K562 (cell line): ENCODE data around the gene PPP1R9A. TPM values are rescaled to one million over a fixed set of nuclear protein-coding genes. Genes with fewer than 3 reads are reported as not detected.

ENCODE experiments used
- ATAC-seq: fragments of 200-7000 bp; cut with Tn5 transposase; 3 replicates; pipeline ENCODE4 v1.9.1; 2020; ENCODE audit warnings: moderate library complexity
- BruUV-seq: library from RNA; stranded (reverse); fragments of 400-500 nt; replicated peaks from 2 replicates; lab custom pipeline; 2021; lab: Mats Ljungman, UMichigan
- CTCF ChIA-PET: fragments of 300-600 bp; formaldehyde crosslinking; extraction: SDS; loops from one replicate; lab custom pipeline; 2021; ENCODE audit warnings: low intra/inter-chr PET ratio; lab: Yijun Ruan, JAX
- POLR2A ChIA-PET: fragments of 300-600, 350-650 bp; sonication (Branson Sonifier 250); formaldehyde crosslinking; extraction: SDS; loops from one replicate; lab custom pipeline; 2021; ENCODE audit warnings: antibody characterized with exemption, inconsistent platforms; lab: Yijun Ruan, JAX
- DNase-seq, 4 experiments: peaks; one replicate each; pipeline versions ENCODE4 v3.0.0 to v3.0.0-alpha.2; 2011 to 2018; ENCODE audit warnings: low spot score in 3 of 4, mixed read lengths in 3 of 4; ENCODE audit errors: extremely low read depth in 1 of 4
- FAIRE-seq: peaks from 2 replicates; lab custom pipeline; 2011; peaks lifted over from hg19 to GRCh38; lab: Jason Lieb, UNC
- H2AFZ ChIP-seq: 2 replicates; pipeline ENCODE4 v1.6.0; 2011; ENCODE audit warnings: low read depth, low read length, control low read depth, inconsistent platforms
- H3K27ac ChIP-seq: fragments of 200-600 bp; 3 replicates; pipeline ENCODE4 v1.8.0; 2011; ENCODE audit warnings: low read depth, mild to moderate bottlenecking, control low read depth, inconsistent platforms, low read length, moderate library complexity, mixed read lengths; ENCODE audit errors: extremely low read depth
- H3K27me3 ChIP-seq, 2 experiments: fragments of 300-600 bp in 1 of 2; 2 replicates in 1 of 2; 3 replicates in 1 of 2; pipeline versions ENCODE4 v1.6.0 to v1.8.0; 2011; ENCODE audit warnings: inconsistent platforms in 2 of 2, low read length in 2 of 2, mild to moderate bottlenecking in 1 of 2, mixed read lengths in 1 of 2, moderate library complexity in 1 of 2; ENCODE audit not compliant: control insufficient read depth in 2 of 2, insufficient read depth in 2 of 2
- H3K36me3 ChIP-seq: fragments of 300-600 bp; 3 replicates; pipeline ENCODE4 v1.8.0; 2011; ENCODE audit warnings: mild to moderate bottlenecking, low read length, inconsistent platforms; ENCODE audit not compliant: control insufficient read depth, insufficient read depth
- H3K4me1 ChIP-seq, 2 experiments: fragments of 200-600 bp in 1 of 2; replicated peaks in 1 of 2; 2 replicates in 1 of 2; 3 replicates in 1 of 2; pipeline versions ENCODE4 v1.5.1 to v1.8.0; 2011; ENCODE audit warnings: inconsistent platforms in 2 of 2, low read length in 2 of 2, mild to moderate bottlenecking in 1 of 2, mixed read lengths in 1 of 2, moderate library complexity in 1 of 2; ENCODE audit not compliant: control insufficient read depth in 2 of 2, insufficient read depth in 2 of 2
- H3K4me2 ChIP-seq: 2 replicates; pipeline ENCODE4 v1.6.1; 2011; ENCODE audit warnings: low read length, control low read depth, inconsistent platforms, mixed read lengths; ENCODE audit not compliant: insufficient read depth
- H3K4me3 ChIP-seq: fragments of 200-600 bp; sonication (generic), shearing (Covaris generic); 2 replicates; pipeline ENCODE4 v1.5.1; 2016; ENCODE audit warnings: control low read depth, inconsistent platforms
- H3K79me2 ChIP-seq: fragments of 200-600 bp; 3 replicates; pipeline ENCODE4 v1.8.0; 2011; ENCODE audit warnings: low read length, inconsistent platforms; ENCODE audit not compliant: control insufficient read depth, insufficient read depth
- H3K9ac ChIP-seq, 2 experiments: 2 replicates each; pipeline versions ENCODE4 v1.6.0 to v1.6.1; 2011; ENCODE audit warnings: low read depth in 2 of 2, low read length in 2 of 2, control low read depth in 1 of 2, inconsistent platforms in 1 of 2, mild to moderate bottlenecking in 1 of 2, mixed read lengths in 1 of 2; ENCODE audit not compliant: insufficient read depth in 1 of 2
- H3K9me1 ChIP-seq: one replicate; pipeline ENCODE4 v1.6.0; 2011; ENCODE audit warnings: inconsistent platforms, mild to moderate bottlenecking, low read length, moderate library complexity; ENCODE audit not compliant: control insufficient read depth, insufficient read depth
- H3K9me3 ChIP-seq: replicated peaks from 2 replicates; pipeline ENCODE4 v1.5.1; 2011; ENCODE audit warnings: low read depth, low read length, inconsistent platforms; ENCODE audit not compliant: control insufficient read depth, insufficient read depth
- H4K20me1 ChIP-seq: replicated peaks from 2 replicates; pipeline ENCODE4 v1.6.1; 2011; ENCODE audit warnings: low read length, inconsistent platforms, mixed read lengths; ENCODE audit not compliant: control insufficient read depth, insufficient read depth
- CHD4 ChIP-seq: fragments of 200-600 bp; sonication (generic); IDR thresholded peaks from 3 replicates; pipeline ENCODE4 v1.6.1; 2012; ENCODE audit warnings: low read depth, mild to moderate bottlenecking, mixed read lengths, low read length, inconsistent platforms; ENCODE audit not compliant: insufficient read depth, insufficient replicate concordance, poor library complexity, severe bottlenecking
- CREBBP ChIP-seq: IDR thresholded peaks from one replicate; pipeline ENCODE4 v1.6.1; 2012; ENCODE audit warnings: low read depth, mild to moderate bottlenecking, control low read depth, inconsistent platforms, low read length
- ELF4 ChIP-seq: fragments of 450-650 bp; formaldehyde crosslinking; IDR thresholded peaks from 2 replicates; pipeline ENCODE4 v1.4.0; 2022; ENCODE audit warnings: missing genetic modification characterization
- KAT8 ChIP-seq: fragments of 450-650 bp; IDR thresholded peaks from 2 replicates; pipeline ENCODE4 v1.6.1; 2016; ENCODE audit warnings: low read depth, mild to moderate bottlenecking
- LCOR ChIP-seq: sonication (generic); formaldehyde crosslinking; IDR thresholded peaks from 2 replicates; pipeline ENCODE4 v1.8.0; 2022; ENCODE audit warnings: mild to moderate bottlenecking, missing genetic modification reagents
- OTX1 ChIP-seq: fragments of 450-650 bp; formaldehyde crosslinking; IDR thresholded peaks from 2 replicates; pipeline ENCODE4 v1.4.0; 2022; ENCODE audit warnings: mild to moderate bottlenecking
- RHOXF2B ChIP-seq: fragments of 250-450 bp; sonication (Bioruptor Pico); conservative IDR thresholded peaks from 2 replicates; pipeline ENCODE4 v1.5.1; 2021
- WGBS: fragments of 100-300 bp; shearing (Covaris generic); methylation state at CpG from one replicate; pipeline ENCODE4 v1.1.6; 2016; ENCODE audit warnings: low coverage, mixed read lengths; ENCODE audit not compliant: insufficient coverage; ENCODE audit errors: missing lambda C conversion rate; 5-methylcytosine and 5-hydroxymethylcytosine counted together
- in situ Hi-C: fragments of 300-500 bp; cut with MboI; formaldehyde crosslinking; loops from 4 replicates; pipeline ENCODE4 v1.15.0; 2018; ENCODE audit warnings: inconsistent platforms, mixed read lengths
- intact Hi-C: fragments of 100-400 bp; cut with micrococcal nuclease; formaldehyde crosslinking; loops from 2 replicates; pipeline ENCODE4 v1.14.2; 2022
- polyA plus RNA-seq, 8 experiments: library from polyadenylated mRNA; depleted of rRNA in 4 of 8; stranded (reverse) in 5 of 8; unstranded in 3 of 8; fragments of >200 nt; fragmentation: Nextera tagmentation in 2 of 8; fragmentation: Illumina TruSeq in 1 of 8; extraction: Ambion mirVana in 2 of 8; extraction: Trizol in 1 of 8; gene quantifications; 2 replicates each; pipeline versions ENCODE4 v1.2.1 to v1.2.3, GENCODE V29; 2011 to 2014; ENCODE audit warnings: inconsistent platforms in 1 of 8, missing spikeins in 1 of 8
- total RNA-seq, 7 experiments: library from RNA; depleted of rRNA in 6 of 7; stranded (reverse); fragments of >200 nt in 6 of 7; fragmentation: Illumina TruSeq in 2 of 7; extraction: Trizol in 2 of 7; gene quantifications; 2 replicates each; pipeline versions ENCODE4 v1.2.1 to v1.2.3, GENCODE V29; 2011 to 2021; ENCODE audit warnings: low replicate concordance in 1 of 7
- TF ChIP-seq, protein P1 (sequence below): fragments of 250-450 bp; sonication (Bioruptor Pico); IDR thresholded peaks from 2 replicates; pipeline ENCODE4 v1.4.0; 2020; ENCODE audit warnings: mild to moderate bottlenecking, moderate library complexity, borderline replicate concordance

PPP1R9A gene
- total and polyA plus RNA-seq, 9 of the 15 experiments (the other 6 are each of a cell fraction or from before 2014, with no cell fraction given) = 0.24 TPM; not detected in 8

DNA sequence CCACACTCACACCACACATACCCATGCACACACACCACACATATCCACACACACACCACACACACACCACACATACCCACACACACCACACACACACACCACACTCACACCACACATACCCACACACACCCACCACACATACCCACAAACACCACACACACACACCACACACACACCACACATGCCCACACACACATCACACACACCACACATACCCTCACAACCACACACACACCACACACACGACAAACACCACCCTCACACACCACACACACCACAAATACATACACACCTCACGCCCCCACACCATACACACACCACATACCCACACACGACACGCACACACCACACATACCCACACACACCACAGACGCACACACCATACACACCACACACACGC, 297.2 kb downstream of the PPP1R9A start:
- FAIRE-seq = peak; percentile 79
- H3K9me3 ChIP-seq = peaks cover 5% of the 10 kb centered on the region; the same call in 1 of the 2 replicates
- H4K20me1 ChIP-seq = no peaks in the 10 kb centered on the region
- H3K27ac ChIP-seq = no peak overlapping the region
- no peaks in the 10 kb centered on the region for H3K9me1 ChIP-seq
- H3K4me1 ChIP-seq = no peaks in the 10 kb centered on the region
- TF ChIP-seq CREBBP = peak; percentile 37
- 0 out of 2 replicates have a peak, but pooled peaks have one; percentile 49 for TF ChIP-seq ELF4 (CRISPR knock-in tag)
- TF ChIP-seq OTX1 (CRISPR knock-in tag) = 0 out of 2 replicates have a peak, but pooled peaks have one; percentile 5
- no peak for TF ChIP-seq CHD4
- intact Hi-C loops (no loop called here), in situ Hi-C loops (no loop called here)
- H3K4me3 ChIP-seq = no peak overlapping the region
- CTCF ChIA-PET = no interaction called here
- H2AFZ ChIP-seq = no peak overlapping the region
- no peaks in the 10 kb centered on the region for H3K79me2 ChIP-seq
- POLR2A ChIA-PET = no interaction called here
- 4% methylated on average over 6 of the region's 6 CpGs for WGBS
- no peak overlapping the region for H3K9ac ChIP-seq
- H3K27me3 ChIP-seq = no peaks in the 10 kb centered on the region
- no peak for ATAC-seq
- no peak for DNase-seq
- BruUV-seq = no TSS peak
- H3K36me3 ChIP-seq = no peaks in the 10 kb centered on the region
- H3K4me2 ChIP-seq = no peak overlapping the region

DNA sequence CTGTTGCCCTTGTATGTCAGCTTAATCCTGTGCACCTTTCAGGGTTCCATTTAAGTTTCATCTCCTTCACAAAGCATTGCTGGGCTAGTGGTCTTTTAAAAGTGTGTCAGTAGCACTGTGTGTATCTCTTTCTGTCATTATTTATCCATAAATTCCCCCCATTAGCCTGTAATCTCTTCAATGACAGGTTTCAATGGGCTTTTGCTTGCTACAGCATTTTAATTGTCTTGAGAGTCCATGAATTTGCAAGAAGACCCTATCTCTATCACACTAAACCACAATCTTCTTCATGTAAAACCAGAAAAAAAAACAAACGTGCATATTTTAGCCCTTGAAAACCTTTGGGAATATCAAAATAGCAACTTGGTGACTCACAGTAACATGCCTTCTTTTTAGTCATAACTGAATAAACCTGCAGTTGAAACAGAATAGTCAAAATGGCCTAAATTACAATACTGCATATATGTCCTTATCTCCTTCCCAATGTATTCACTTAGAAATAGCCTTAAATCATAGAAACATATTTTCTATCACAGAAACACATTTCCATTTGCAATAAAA, 298.4 kb downstream of the PPP1R9A start:
- no TSS peak for BruUV-seq
- CTCF ChIA-PET = interaction anchor here (0.7 kb wide), 1 partner anchor 10 kb away, joined by 4 read pairs; no protein-coding TSS in a partner anchor
- FAIRE-seq = no peak

More for the DNA sequence above, 298.4 kb downstream of the PPP1R9A start:
- Histone ChIP-seq H3K9ac (no peak overlapping the region), H3K9me3 (peaks cover 5% of the 10 kb centered on the region; the same call in 1 of the 2 replicates), H3K36me3 (no peaks in the 10 kb centered on the region), H3K27ac (no peak overlapping the region), H4K20me1 (no peaks in the 10 kb centered on the region), H3K79me2 (no peaks in the 10 kb centered on the region), H3K4me2 (no peak overlapping the region), H3K27me3 (no peaks in the 10 kb centered on the region), H2AFZ (no peak overlapping the region), H3K9me1 (no peaks in the 10 kb centered on the region), H3K4me3 (no peak overlapping the region), H3K4me1 (no peaks in the 10 kb centered on the region)
- POLR2A ChIA-PET = no interaction called here
- intact Hi-C loops (no loop called here), in situ Hi-C loops (no loop called here)
- ATAC-seq = no peak
- TF ChIP-seq RHOXF2B (CRISPR knock-in tag) (no peak), LCOR (no peak), KAT8 (no peak)
- TF ChIP-seq, protein P1, sequence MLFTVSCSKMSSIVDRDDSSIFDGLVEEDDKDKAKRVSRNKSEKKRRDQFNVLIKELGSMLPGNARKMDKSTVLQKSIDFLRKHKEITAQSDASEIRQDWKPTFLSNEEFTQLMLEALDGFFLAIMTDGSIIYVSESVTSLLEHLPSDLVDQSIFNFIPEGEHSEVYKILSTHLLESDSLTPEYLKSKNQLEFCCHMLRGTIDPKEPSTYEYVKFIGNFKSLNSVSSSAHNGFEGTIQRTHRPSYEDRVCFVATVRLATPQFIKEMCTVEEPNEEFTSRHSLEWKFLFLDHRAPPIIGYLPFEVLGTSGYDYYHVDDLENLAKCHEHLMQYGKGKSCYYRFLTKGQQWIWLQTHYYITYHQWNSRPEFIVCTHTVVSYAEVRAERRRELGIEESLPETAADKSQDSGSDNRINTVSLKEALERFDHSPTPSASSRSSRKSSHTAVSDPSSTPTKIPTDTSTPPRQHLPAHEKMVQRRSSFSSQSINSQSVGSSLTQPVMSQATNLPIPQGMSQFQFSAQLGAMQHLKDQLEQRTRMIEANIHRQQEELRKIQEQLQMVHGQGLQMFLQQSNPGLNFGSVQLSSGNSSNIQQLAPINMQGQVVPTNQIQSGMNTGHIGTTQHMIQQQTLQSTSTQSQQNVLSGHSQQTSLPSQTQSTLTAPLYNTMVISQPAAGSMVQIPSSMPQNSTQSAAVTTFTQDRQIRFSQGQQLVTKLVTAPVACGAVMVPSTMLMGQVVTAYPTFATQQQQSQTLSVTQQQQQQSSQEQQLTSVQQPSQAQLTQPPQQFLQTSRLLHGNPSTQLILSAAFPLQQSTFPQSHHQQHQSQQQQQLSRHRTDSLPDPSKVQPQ (CRISPR knock-in tag) = no peak
- no peak for DNase-seq
- WGBS = 0% methylated on average over 1 of the region's 1 CpG
